Fibroblast of upper back skin (primary cell): Measurements from ENCODE around the gene IRF6.

Experiments used
- DNase-seq: peaks from one replicate; pipeline ENCODE4 v3.0.0-alpha.2; 2013

IRF6 gene

GRCh38 chr1:209805875-209806760, at the start of gene IRF6:
Gene IRF6 (minus strand): TSS chr1:209806142. CDS start chr1:209801413, 4,729 bp downstream.
- peak; percentile 63 for DNase-seq

GRCh38 chr1:209855623-209856022, 49.7 kb upstream of the IRF6 start:
- DNase-seq = no peak

- DNase-seq = no peak
Observed at GRCh38 chr1:209855006-209855405, 49.1 kb upstream of the IRF6 start.

GRCh38 chr1:209854196-209854595, 48.3 kb upstream of the IRF6 start:
- peak; percentile 46 for DNase-seq

GRCh38 chr1:209853676-209854075, 47.7 kb upstream of the IRF6 start:
- no peak for DNase-seq

GRCh38 chr1:209850342-209850979, 44.5 kb upstream of the IRF6 start:
- DNase-seq = peak; percentile 85

GRCh38 chr1:209849388-209849787, 43.4 kb upstream of the IRF6 start:
- no peak for DNase-seq

- no peak for DNase-seq
Observed at GRCh38 chr1:209845408-209845725, 39.4 kb upstream of the IRF6 start.

GRCh38 chr1:209844695-209845407, 38.9 kb upstream of the IRF6 start:
- no peak for DNase-seq

GRCh38 chr1:209840611-209841010, 34.7 kb upstream of the IRF6 start:
- no peak for DNase-seq

- peak; percentile 96 for DNase-seq
Observed at GRCh38 chr1:209839875-209840546, 34.1 kb upstream of the IRF6 start.

GRCh38 chr1:209838537-209838936, 32.6 kb upstream of the IRF6 start:
- no peak for DNase-seq

GRCh38 chr1:209837671-209838070, 31.7 kb upstream of the IRF6 start:
- DNase-seq = no peak

GRCh38 chr1:209835782-209836298, 29.9 kb upstream of the IRF6 start:
- peak; percentile 84 for DNase-seq

- peak; percentile 66 for DNase-seq
Observed at GRCh38 chr1:209831615-209832014, 25.7 kb upstream of the IRF6 start.

- DNase-seq = no peak
Observed at GRCh38 chr1:209830722-209831121, 24.8 kb upstream of the IRF6 start.

- DNase-seq = no peak
Observed at GRCh38 chr1:209829716-209830115, 23.8 kb upstream of the IRF6 start.

- DNase-seq = peak; percentile 96
Observed at GRCh38 chr1:209827384-209828262, 21.7 kb upstream of the IRF6 start, which contains the start of gene UTP25. Gene UTP25 (plus strand): TSS chr1:209827972. CDS start chr1:209828064, 92 bp downstream.

- no peak for DNase-seq
Observed at GRCh38 chr1:209825591-209826434, 19.9 kb upstream of the IRF6 start.

GRCh38 chr1:209823143-209824041, 17.4 kb upstream of the IRF6 start:
- DNase-seq = peak; percentile 78
